Thyroid gland (tissue), 4 donors: Measurements from ENCODE around the gene NELFA.

Experiments
- POLR2A ChIP-seq, 2 donors: fragments of 450-650 bp; IDR thresholded peaks; one replicate each; pipeline ENCODE4 v1.6.1; 2017; ENCODE audit warnings: antibody characterized with exemption in 2 of 2, mild to moderate bottlenecking in 2 of 2, moderate library complexity in 1 of 2
- TF ChIP-seq, protein P1 (sequence below), 6 experiments: fragments of 200-600 bp in 3 of 6; fragments of 450-650 bp in 3 of 6; sonication (generic) in 3 of 6; IDR thresholded peaks; one replicate each; pipeline ENCODE4 v1.5.1; 2016 to 2019; ENCODE audit warnings: antibody characterized with exemption in 6 of 6, mild to moderate bottlenecking in 2 of 6, inconsistent platforms in 1 of 6, moderate library complexity in 1 of 6

DNA sequence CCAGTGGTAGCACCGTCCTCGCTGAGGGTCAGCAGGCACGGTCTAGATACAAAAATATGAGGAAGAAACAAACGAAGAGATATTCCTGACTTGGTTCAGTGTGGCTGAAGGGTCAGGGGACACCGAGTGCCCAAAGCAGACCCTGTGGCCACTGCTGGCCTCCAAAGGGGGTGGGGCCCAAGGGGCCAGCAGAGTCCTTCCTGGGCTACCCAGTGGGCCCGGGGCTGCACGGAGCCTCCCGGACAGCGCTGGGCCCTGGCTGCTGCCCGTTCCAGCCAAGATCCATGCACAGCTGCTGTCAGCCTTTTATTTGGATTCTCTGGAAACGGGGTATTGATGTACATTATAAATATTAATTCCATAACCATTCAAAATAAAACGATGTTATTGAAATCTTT lies 20.4 kb downstream of the NELFA start:
- TF ChIP-seq, protein P1, sequence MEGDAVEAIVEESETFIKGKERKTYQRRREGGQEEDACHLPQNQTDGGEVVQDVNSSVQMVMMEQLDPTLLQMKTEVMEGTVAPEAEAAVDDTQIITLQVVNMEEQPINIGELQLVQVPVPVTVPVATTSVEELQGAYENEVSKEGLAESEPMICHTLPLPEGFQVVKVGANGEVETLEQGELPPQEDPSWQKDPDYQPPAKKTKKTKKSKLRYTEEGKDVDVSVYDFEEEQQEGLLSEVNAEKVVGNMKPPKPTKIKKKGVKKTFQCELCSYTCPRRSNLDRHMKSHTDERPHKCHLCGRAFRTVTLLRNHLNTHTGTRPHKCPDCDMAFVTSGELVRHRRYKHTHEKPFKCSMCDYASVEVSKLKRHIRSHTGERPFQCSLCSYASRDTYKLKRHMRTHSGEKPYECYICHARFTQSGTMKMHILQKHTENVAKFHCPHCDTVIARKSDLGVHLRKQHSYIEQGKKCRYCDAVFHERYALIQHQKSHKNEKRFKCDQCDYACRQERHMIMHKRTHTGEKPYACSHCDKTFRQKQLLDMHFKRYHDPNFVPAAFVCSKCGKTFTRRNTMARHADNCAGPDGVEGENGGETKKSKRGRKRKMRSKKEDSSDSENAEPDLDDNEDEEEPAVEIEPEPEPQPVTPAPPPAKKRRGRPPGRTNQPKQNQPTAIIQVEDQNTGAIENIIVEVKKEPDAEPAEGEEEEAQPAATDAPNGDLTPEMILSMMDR (IDR thresholded peaks at IDR 0.05), result no peak
- no peak for TF ChIP-seq POLR2A (IDR thresholded peaks at IDR 0.05)
